Right ventricle myocardium superior (tissue), 1 donor: Measurements from ENCODE around the gene PRADC1. TPM values are rescaled to one million over a fixed set of nuclear protein-coding genes. Genes with fewer than 3 reads are reported as not detected.

Source experiments
- ATAC-seq: fragments of 200-7000 bp; cut with Tn5 transposase; one replicate; pipeline ENCODE4 v1.9.1; 2020; ENCODE audit warnings: mild to moderate bottlenecking; ENCODE audit not compliant: poor library complexity
- DNase-seq: peaks from one replicate; pipeline ENCODE4 v3.0.0-alpha.2; 2020
- intact Hi-C: fragments of 100-400 bp; cut with DNase I; formaldehyde crosslinking; loops from one replicate; pipeline ENCODE4 v1.11.2; 2022
- total RNA-seq: library from RNA; stranded (reverse); fragmentation: NEBNext Ultra II Directional; extraction: Animal tissue kit (Norgen Biotek cat#: 25700); gene quantifications from one replicate; pipeline ENCODE4 v1.2.1, GENCODE V29; 2021
- donor health status: DM: no; HTN: yes; CAD: no; lungs with severe emphysema.

The PRADC1 gene
- total RNA-seq, 1 donor from 2014 or later: 91.6 TPM

DNA sequence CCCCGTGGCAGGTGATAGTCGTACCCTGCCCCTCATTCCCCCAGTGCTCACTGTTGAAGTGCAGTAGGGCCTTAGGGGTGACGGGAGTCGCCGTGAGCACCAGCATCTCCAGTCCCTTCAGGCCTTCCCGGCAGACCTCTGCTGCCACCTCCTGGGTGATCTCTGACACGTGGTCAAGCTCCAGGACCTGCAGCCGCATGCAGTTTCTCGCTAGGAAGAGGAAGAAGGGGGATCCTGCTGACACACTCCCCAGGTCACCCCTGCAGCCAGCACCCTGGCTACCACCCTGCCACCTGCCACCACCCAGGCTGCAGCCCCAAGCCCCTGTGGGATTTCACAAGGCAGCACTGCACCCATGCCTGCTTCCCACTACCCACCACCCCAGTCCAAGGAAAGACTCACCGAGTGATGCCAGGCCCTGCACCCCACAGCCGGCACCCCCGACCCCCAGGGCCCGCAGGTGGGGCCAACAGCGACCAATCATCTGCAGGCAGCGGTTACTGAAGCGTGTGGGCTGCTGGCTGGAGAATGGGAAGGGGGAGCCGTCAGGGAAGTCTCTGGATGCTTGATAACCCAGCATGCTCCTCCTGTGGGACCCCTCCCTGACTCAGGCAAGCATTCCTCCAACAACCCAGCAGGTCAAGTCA lies 27.4 kb upstream of the PRADC1 start:
- ATAC-seq (peak; percentile 77), DNase-seq (peak; percentile 60)
- intact Hi-C loops: no loop called here

- intact Hi-C loops: no loop called here
- DNase-seq (no peak), ATAC-seq (no peak)
Observed at GRCh38 chr2:73259704-73260337, 26.8 kb upstream of the PRADC1 start.

DNA sequence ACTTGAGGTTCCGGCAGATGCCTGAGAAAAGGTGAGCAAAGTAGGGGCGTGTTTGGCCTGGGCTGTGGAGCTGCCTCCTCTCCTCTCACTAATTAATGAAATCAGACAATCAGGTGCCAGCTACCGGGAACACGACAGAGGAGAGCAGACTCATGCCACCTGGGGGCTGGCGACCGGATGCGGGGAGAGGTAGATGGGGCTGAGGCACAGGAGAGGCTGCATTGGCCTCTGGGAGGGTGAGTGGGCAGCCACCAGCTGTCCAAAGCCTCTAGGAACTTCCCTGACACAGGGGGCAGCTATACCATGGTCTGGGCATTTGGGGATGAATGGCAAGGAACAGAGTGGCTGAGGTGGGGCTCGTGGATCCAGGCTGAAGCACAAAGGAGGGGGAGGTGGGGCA lies 26.2 kb upstream of the PRADC1 start:
- no peak for DNase-seq
- no peak for ATAC-seq
- intact Hi-C loops: no loop called here

GRCh38 chr2:73258913-73259215 lies 25.8 kb upstream of the PRADC1 start:
- DNase-seq (no peak), ATAC-seq (no peak)
- intact Hi-C loops: no loop called here

DNA sequence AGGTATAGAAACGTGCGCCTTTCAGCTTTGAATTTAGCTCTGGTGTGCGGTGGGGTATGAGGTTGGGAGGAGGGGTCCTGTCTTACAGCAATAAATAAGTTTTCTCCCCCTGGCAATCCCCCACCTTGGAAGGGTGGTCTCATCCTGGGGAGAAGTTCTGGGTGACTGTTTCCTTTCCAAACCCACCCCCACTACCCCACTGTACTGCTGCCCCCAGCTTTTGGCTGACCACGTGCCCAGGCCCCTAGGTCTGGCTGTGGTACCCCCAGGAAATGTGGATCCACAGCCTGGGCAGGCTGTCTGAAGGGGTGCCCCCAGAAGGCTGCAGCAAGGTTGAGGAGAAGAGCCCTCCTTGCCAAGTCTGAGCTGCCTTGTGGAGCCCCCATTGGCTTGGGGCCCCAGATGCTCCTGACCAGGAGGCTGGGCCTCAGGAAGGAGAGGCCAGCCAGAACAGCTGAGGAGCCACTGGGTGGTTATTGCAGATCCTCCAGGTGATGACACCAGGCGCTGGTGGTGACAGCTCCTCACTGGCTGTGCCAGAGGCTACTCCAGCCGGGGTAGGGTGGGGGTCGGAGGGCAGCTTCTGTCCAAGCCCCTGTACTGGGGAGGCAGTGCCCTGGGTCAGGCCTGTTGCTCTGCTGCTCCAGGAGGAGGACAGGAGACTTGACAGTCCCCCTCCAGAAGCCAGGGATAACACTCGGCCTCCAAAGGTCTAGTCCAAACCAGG lies 25.3 kb upstream of the PRADC1 start:
- intact Hi-C loops: no loop called here
- DNase-seq (no peak), ATAC-seq (no peak)

GRCh38 chr2:73257425-73258125 lies 24.5 kb upstream of the PRADC1 start:
- ATAC-seq (no peak), DNase-seq (peak; percentile 63)

GRCh38 chr2:73257021-73257420 lies 24.0 kb upstream of the PRADC1 start:
- ATAC-seq (no peak), DNase-seq (no peak)
- intact Hi-C loops: no loop called here

More at GRCh38 chr2:73257425-73258125, 24.5 kb upstream of the PRADC1 start:
- intact Hi-C loops: no loop called here

DNA sequence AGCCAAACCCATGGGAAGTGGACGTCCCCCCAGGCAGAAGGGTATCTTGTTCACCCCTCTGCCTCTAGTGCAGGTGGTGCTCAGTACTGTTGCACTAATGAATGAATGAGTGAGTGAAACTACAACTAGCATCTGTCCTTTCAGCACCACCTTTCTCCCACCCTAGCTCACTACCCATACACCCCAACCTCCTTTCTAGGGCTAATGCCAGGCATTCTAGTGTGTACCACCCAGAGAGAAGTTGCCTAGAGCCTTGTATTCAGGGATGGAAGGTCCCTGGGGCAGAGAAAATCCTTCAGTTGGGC lies 23.5 kb upstream of the PRADC1 start:
- DNase-seq: no peak
- intact Hi-C loops: no loop called here
- ATAC-seq: no peak

DNA sequence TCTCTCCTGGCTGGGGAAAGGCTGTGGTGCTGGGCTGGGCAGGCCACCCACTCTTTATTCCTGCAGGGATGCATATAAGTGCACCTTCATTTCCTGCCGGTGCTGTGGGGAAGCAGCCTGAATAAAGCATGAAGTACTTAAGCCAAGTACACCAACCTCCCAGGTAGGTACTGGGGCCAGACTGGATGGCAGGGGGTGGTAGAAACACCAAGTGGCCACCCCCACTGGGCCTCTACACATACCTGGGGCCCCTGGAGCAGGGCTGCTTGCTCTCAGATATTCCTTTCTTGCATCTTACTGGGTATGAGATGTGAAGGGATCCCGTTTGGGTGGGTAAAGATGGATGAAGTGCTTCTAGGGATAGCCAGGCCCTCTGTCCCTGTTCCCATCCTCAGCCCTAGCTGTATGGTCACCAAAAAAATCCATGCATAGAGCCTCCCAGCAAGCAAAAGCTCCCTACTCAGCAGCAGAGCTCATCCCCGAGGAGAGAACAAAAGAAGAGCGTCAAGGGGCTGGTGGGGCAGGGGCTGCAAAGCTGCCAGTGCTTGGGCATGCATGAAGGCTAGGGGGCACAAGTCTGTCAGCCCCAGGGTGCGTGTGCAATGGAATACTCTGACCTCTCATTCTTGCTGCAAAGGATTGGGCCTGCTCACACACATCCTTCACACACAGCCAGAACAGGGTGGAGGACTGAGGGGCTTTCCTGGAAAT lies 23.0 kb upstream of the PRADC1 start:
- DNase-seq: no peak
- no peak for ATAC-seq
- intact Hi-C loops: no loop called here

DNA sequence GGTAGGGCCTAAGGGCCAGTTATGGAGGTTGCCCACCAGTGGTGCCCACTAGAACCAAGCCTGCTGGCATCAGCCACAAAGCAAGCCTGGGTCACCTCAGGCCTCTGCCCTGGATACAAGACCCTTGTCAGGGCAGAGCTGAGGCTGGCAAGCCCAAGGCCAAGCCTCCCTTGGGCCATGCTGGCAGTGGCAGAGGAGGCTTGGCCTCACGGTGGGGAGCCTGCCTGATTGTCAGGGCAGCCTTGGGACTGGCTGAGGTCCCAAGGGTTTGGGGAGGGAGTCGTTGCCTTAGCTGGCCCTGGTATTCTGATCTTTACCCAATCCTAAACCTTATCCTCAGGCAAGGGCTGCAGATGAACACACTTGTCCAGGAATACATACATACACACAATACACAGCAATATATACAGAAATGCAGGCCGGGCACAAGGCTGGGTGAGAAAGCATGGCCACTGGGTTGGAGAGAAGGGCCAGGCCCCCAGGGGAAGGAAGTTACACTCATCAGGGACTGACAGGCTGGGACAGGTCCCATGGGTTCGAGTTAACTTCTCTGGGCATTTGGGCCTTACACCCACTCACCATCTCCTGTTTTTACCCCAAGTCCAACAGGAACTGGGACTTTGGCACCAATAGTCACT lies 22.1 kb upstream of the PRADC1 start:
- DNase-seq: no peak
- ATAC-seq: no peak
- intact Hi-C loops: no loop called here

DNA sequence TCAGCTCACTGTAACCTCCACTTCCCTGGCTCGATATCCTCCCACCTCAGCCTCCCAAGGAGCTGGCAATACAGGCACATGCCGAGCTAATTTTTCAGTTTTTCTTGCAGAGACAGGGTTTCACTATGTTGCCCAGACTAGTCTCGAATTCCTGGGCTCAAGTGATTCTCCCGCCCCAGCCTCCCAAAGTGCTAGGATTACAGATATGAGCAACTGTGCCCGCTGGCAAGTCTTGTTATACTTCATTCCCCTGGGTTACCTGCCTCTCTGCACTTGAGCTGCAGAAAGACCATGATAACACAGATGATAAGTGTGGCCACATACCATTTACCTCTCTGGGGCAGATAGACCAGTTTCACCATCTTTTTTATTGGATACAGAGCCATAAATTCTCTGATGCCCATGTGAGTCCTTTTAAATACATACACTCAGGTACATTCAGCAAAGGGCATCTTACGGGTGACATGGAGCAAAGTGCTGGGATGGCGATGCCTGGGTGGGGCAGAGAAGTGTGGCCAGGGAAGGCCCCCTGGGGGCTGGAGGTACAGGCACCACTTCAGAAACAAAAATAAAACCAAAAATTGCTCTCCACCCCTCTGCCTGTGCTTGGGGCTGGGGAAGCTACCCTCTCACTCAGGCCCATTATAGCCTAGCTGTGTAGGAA lies 21.4 kb upstream of the PRADC1 start:
- intact Hi-C loops: no loop called here
- no peak for ATAC-seq
- DNase-seq: no peak

DNA sequence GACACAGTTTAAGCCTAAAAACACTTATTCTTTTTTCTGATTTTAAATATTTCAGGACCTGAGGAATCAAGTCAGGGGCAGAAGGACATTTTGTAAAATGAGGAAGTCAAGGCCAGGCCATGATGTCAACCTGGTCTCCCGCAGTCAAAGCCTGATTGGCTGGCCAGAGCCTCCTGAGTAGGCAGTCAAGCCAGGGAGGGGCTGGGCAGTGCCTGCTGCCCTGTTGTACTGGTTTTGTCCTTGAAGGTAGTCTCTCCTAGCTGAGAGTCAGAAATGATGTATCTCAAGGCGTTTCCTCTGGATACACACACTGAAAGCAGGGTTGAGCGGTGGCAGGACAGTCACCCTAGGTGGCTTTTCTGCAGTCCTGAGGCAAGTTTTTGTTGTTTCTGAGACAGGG lies 20.9 kb upstream of the PRADC1 start:
- intact Hi-C loops: no loop called here
- ATAC-seq (no peak), DNase-seq (no peak)

DNA sequence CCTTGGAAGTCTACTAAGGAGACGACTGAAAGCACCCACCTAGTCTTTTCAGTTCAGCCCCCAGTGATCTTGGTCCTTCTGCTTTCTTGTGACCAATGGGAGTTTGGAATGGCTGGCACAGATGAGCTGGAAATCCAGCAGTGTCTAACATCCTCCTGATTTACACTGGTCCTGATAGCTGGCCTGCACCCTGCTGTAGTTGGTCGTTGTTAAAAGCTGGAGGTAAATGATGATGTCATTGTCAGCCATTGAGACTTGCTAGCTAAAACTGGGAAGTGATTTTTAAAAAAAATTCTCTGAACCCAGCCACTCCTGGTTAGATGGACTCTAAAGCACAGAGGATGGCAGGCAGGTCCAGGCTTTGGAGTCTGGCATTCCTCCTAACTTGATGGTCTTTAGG lies 20.4 kb upstream of the PRADC1 start:
- DNase-seq: no peak
- intact Hi-C loops: no loop called here
- no peak for ATAC-seq

DNA sequence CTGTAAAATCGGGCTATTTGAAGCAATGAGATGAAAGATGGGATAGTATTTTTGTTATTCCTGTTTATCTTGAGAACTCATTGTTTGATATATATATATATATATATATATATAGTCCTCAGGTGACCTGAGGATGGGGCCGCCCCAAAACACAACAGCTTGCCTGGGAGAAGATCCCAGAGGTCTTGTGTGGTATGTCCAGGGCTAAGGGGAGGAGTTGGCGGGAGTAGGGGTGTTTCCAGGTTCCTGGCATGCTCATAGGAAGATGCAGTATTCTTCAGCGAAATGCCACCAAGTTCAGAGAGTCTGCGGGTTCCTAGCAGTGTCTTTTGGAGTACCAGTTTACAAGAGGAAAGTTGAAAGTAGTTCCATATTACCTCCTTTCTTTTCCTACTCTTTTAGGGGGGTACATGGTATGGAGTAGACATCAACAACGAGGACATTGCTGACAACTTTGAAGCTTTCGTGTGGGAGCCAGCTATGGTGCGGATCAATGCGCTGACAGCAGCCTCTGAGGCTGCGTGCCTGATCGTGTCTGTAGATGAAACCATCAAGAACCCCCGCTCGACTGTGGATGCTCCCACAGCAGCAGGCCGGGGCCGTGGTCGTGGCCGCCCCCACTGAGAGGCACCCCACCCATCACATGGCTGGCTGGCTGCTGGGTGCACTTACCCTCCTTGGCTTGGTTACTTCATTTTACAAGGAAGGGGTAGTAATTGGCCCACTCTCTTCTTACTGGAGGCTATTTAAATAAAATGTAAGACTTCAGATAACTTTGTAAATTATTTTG lies 19.4 kb upstream of the PRADC1 start:
- DNase-seq: no peak
- intact Hi-C loops: no loop called here
- no peak for ATAC-seq

GRCh38 chr2:73250872-73251846 lies 18.1 kb upstream of the PRADC1 start:
- ATAC-seq (no peak), DNase-seq (no peak)

GRCh38 chr2:73249636-73250035 lies 16.6 kb upstream of the PRADC1 start:
- intact Hi-C loops: no loop called here
- DNase-seq (no peak), ATAC-seq (peak; percentile 34)

More at GRCh38 chr2:73250872-73251846, 18.1 kb upstream of the PRADC1 start:
- intact Hi-C loops: no loop called here
